A673 (cell line): ENCODE results near the gene ROR2. TPM values are rescaled to one million over a fixed set of nuclear protein-coding genes. Genes with fewer than 3 reads are reported as not detected.

Experiments
- BruUV-seq: library from RNA; stranded (reverse); fragments of 400-500 nt; replicated peaks from 2 replicates; lab custom pipeline; 2021; lab: Mats Ljungman, UMichigan
- CTCF ChIA-PET: fragments of 300-600 bp; sonication (Branson Sonifier 250); formaldehyde crosslinking; loops from one replicate; lab custom pipeline; 2022; ENCODE audit warnings: antibody characterized with exemption; lab: Charles Lee
- POLR2A ChIA-PET: fragments of 300-600 bp; sonication (Branson Sonifier 250); formaldehyde crosslinking; loops from one replicate; lab custom pipeline; 2022; ENCODE audit warnings: antibody characterized with exemption; ENCODE audit not compliant: low non-redundant PET; lab: Charles Lee
- DNase-seq: peaks from one replicate; pipeline ENCODE4 v3.0.0-alpha.2; 2015; ENCODE audit warnings: low spot score
- H3K27ac ChIP-seq: fragments of 200-600 bp; sonication (generic); 2 replicates; pipeline ENCODE4 v1.5.1; 2016; ENCODE audit warnings: mixed run types, low read depth, mild to moderate bottlenecking, mixed read lengths, antibody characterized with exemption, low read length; ENCODE audit not compliant: poor library complexity, severe bottlenecking
- H3K27me3 ChIP-seq: fragments of 200-600 bp; sonication (generic); replicated peaks from 2 replicates; pipeline ENCODE4 v1.6.1; 2017; ENCODE audit warnings: mixed run types, low read depth, mild to moderate bottlenecking, mixed read lengths, antibody characterized with exemption, low read length; ENCODE audit not compliant: insufficient read depth, poor library complexity
- H3K36me3 ChIP-seq: fragments of 200-600 bp; sonication (generic); 2 replicates; pipeline ENCODE4 v1.6.1; 2016; ENCODE audit warnings: mixed run types, mild to moderate bottlenecking, mixed read lengths, antibody characterized with exemption, low read length; ENCODE audit not compliant: insufficient read depth, poor library complexity, severe bottlenecking
- H3K4me1 ChIP-seq: fragments of 200-600 bp; sonication (generic); 2 replicates; pipeline ENCODE4 v1.6.1; 2017; ENCODE audit warnings: mixed run types, mild to moderate bottlenecking, mixed read lengths, antibody characterized with exemption, low read length; ENCODE audit not compliant: insufficient read depth, poor library complexity, severe bottlenecking
- H3K4me3 ChIP-seq: fragments of 200-600 bp; sonication (generic); 2 replicates; pipeline ENCODE4 v1.5.1; 2016; ENCODE audit warnings: low read depth, mixed run types, mild to moderate bottlenecking, mixed read lengths, low read length; ENCODE audit not compliant: poor library complexity, severe bottlenecking
- H3K9me3 ChIP-seq: fragments of 200-600 bp; sonication (generic); 2 replicates; pipeline ENCODE4 v1.6.1; 2016; ENCODE audit warnings: mixed run types, low read depth, mild to moderate bottlenecking, mixed read lengths, antibody characterized with exemption, low read length; ENCODE audit not compliant: poor library complexity, severe bottlenecking
- CTCF ChIP-seq: fragments of 300-800, 200-600 bp; sonication (generic); conservative IDR thresholded peaks from 2 replicates; pipeline ENCODE4 v1.5.1; 2017; ENCODE audit warnings: low read depth, mild to moderate bottlenecking, antibody characterized with exemption, low read length, moderate library complexity, mixed read lengths
- EZH2 ChIP-seq: fragments of 200-600 bp; sonication (generic); IDR thresholded peaks from 2 replicates; pipeline ENCODE4 v1.6.1; 2017; ENCODE audit warnings: borderline replicate concordance, low read depth, mild to moderate bottlenecking, mixed read lengths, antibody characterized with exemption, low read length; ENCODE audit not compliant: poor library complexity, severe bottlenecking
- intact Hi-C: fragments of 100-400 bp; cut with micrococcal nuclease; formaldehyde crosslinking; loops from one replicate; pipeline ENCODE4 v1.10.0; 2022; ENCODE audit not compliant: unreplicated experiment
- total RNA-seq: library from RNA; stranded (reverse); gene quantifications from 2 replicates; pipeline ENCODE4 v1.2.3, GENCODE V29; 2021

The ROR2 gene
- total RNA-seq, 1 experiment from 2014 or later, result 12.3 TPM

- Histone ChIP-seq H3K4me3 (no peak overlapping the region), H3K27me3 (no peaks in the 10 kb centered on the region), H3K4me1 (no peaks in the 10 kb centered on the region), H3K27ac (no peak overlapping the region), H3K36me3 (no peaks in the 10 kb centered on the region), H3K9me3 (no peaks in the 10 kb centered on the region)
- ChIA-PET POLR2A (no interaction called here), CTCF (no interaction called here)
- no peak for DNase-seq
- BruUV-seq, result no TSS peak
- TF ChIP-seq CTCF (no peak), EZH2 (no peak)
- intact Hi-C loops, result no loop called here
Observed at GRCh38 chr9:91599564-91599963, 350.5 kb downstream of the ROR2 start.

DNA sequence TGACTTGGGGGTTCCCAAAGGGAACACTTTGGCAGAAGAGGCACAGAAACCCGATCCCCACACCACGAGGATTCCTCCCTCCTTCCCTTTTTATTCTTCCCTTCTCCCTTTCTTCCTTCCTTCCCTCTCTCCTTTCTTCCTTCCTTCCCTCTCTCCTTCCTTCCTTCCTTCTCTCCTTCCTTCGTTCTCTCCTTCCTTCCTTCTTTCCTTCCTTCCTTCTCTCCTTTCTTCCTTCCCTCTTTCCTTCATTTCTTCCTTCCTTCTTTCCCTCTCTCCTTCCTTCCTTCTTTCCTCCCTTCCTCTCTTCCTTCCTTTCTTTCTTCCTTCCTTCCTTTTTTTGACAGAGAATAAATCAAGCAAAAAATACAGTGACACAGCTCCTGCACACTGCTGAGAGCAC lies 358.4 kb downstream of the ROR2 start:
- no peaks in the 10 kb centered on the region for H3K9me3 ChIP-seq
- TF ChIP-seq EZH2, result no peak
- TF ChIP-seq CTCF, result no peak
- H3K4me3 ChIP-seq, result no peak overlapping the region
- POLR2A ChIA-PET, result no interaction called here
- intact Hi-C loops, result no loop called here
- no peak for DNase-seq
- H3K27ac ChIP-seq, result no peak overlapping the region
- no peaks in the 10 kb centered on the region for H3K27me3 ChIP-seq
- CTCF ChIA-PET, result no interaction called here
- BruUV-seq, result no TSS peak
- no peaks in the 10 kb centered on the region for H3K4me1 ChIP-seq
- no peaks in the 10 kb centered on the region for H3K36me3 ChIP-seq

DNA sequence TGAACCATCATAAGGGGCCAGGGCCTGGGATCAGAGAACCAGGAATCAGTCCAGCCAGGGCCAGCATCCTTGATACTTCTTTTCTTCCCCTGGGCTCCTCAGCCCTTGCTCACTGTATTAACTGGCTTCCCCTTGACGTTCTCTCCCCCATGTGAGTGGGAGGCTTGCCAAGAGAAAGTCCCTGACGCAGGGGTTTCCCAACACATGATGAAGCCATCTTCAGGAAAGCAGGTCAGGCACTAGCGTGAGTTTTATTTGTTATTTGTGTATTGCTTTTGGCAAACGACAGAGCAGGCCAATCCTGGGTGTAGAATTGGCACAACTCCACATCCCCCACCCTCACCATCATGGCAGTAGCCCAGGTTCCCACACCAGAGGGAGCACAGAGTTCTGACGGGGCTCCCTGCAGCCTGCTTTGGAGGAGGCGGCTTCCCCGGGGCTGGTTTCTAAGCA lies 360.9 kb downstream of the ROR2 start:
- no TSS peak for BruUV-seq
- TF ChIP-seq EZH2 (no peak), CTCF (no peak)
- intact Hi-C loops, result no loop called here
- no peaks in the 10 kb centered on the region for H3K36me3 ChIP-seq
- H3K27me3 ChIP-seq, result no peaks in the 10 kb centered on the region
- peak; percentile 33 for DNase-seq
- CTCF ChIA-PET, result no interaction called here
- H3K27ac ChIP-seq, result no peak overlapping the region
- H3K4me3 ChIP-seq, result no peak overlapping the region
- POLR2A ChIA-PET, result no interaction called here
- H3K9me3 ChIP-seq, result no peaks in the 10 kb centered on the region
- H3K4me1 ChIP-seq, result no peaks in the 10 kb centered on the region
